Measurements from ENCODE around the gene HEPHL1. TPM values are rescaled to one million over a fixed set of nuclear protein-coding genes. Genes with fewer than 3 reads are reported as not detected.

The HEPHL1 gene
- total RNA-seq, 1 donor from 2014 or later = 0.02 TPM

DNA sequence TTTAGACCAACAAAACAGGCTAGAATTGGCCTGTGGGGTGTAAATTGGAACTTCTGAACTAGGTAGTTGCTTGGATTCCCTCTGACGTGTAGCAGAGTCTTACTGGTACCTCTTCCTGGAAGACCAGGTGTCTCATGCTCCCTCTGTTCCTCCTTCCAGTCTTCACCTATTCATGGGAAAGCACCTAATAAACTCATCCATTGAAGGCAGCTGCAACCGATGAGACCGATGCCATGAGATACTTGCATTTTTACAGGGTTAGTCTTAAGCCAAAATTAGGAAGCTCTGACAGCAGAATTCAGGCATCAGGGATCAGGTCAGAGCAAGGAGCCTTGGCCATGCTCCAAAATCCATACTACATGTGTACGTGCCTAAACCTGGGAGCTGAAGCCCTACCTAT lies 13.2 kb upstream of the HEPHL1 start:
- H3K4me3 Mint-ChIP-seq = no peak overlapping the region
- Histone ChIP-seq H3K9me3 (ENCODE audit: low read depth) (no peaks in the 10 kb centered on the region), H3K79me2 (ENCODE audit: low read depth) (no peaks in the 10 kb centered on the region), H3K36me3 (no peaks in the 10 kb centered on the region), H3F3A (ENCODE audit: low read depth) (no peaks in the 10 kb centered on the region), H3K4me2 (no peak overlapping the region), H3K4me1 (no peaks in the 10 kb centered on the region), H3K9ac (no peak overlapping the region), H4K20me1 (ENCODE audit: low read depth) (no peaks in the 10 kb centered on the region), H3K4me3 (no peak overlapping the region), H3K27me3 (no peaks in the 10 kb centered on the region), H3K27ac (no peak overlapping the region), H2AFZ (replicated peaks) (no peak overlapping the region)
- TF ChIP-seq CTCF (IDR thresholded peaks at IDR 0.05) = no peak
- TF ChIP-seq EZH2phosphoT487 (IDR thresholded peaks at IDR 0.05) = no peak
- no peak for TF ChIP-seq EZH2 (IDR thresholded peaks at IDR 0.05)
- H3K4me1 Mint-ChIP-seq = no peaks in the 10 kb centered on the region
- H3K27me3 Mint-ChIP-seq (ENCODE audit: insufficient read depth, low read depth) = peaks cover 3% of the 10 kb centered on the region
- DNase-seq (ENCODE audit: low spot score) = no peak
- H3K27ac Mint-ChIP-seq = no peak overlapping the region
- no peaks in the 10 kb centered on the region for H3K9me3 Mint-ChIP-seq
- no peaks in the 10 kb centered on the region for H3K36me3 Mint-ChIP-seq

DNA sequence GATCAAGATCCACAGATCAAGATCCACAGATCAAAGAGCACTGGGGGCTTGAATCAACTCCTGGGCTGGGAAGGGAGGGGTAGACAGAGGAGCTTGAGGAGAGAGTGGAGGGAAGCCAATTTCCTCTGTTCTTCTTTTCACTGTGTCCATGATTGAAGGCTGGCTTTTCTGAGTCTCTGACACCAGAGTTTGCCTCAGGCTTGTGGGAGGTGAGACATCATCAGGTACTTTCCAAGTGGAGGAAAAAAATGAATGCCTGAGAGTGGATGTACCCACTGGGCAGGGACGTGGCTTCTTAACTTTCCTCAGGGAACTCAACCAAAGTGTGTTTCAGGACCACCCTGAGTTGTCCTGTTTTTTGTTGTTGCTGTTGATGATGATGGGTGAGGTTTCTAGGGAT lies 11.0 kb upstream of the HEPHL1 start:
- no peak overlapping the region for H3K4me3 Mint-ChIP-seq
- H3K4me1 ChIP-seq = no peaks in the 10 kb centered on the region
- H3K27ac ChIP-seq = no peak overlapping the region
- no peaks in the 10 kb centered on the region for H3F3A ChIP-seq (ENCODE audit: low read depth)
- no peaks in the 10 kb centered on the region for H3K79me2 ChIP-seq (ENCODE audit: low read depth)
- H3K9ac ChIP-seq = no peak overlapping the region
- DNase-seq (ENCODE audit: low spot score) = no peak
- no peaks in the 10 kb centered on the region for H3K9me3 ChIP-seq (ENCODE audit: low read depth)
- H2AFZ ChIP-seq (replicated peaks) = no peak overlapping the region
- H3K4me1 Mint-ChIP-seq = no peaks in the 10 kb centered on the region
- TF ChIP-seq CTCF (IDR thresholded peaks at IDR 0.05) = no peak
- TF ChIP-seq EZH2 (IDR thresholded peaks at IDR 0.05) = no peak
- no peak for TF ChIP-seq EZH2phosphoT487 (IDR thresholded peaks at IDR 0.05)
- H3K36me3 ChIP-seq = no peaks in the 10 kb centered on the region
- H3K36me3 Mint-ChIP-seq = no peaks in the 10 kb centered on the region
- no peak overlapping the region for H3K27ac Mint-ChIP-seq
- H4K20me1 ChIP-seq (ENCODE audit: low read depth) = no peaks in the 10 kb centered on the region
- H3K27me3 ChIP-seq = no peaks in the 10 kb centered on the region
- no peak overlapping the region for H3K4me2 ChIP-seq
- H3K4me3 ChIP-seq = no peak overlapping the region
- H3K9me3 Mint-ChIP-seq = no peaks in the 10 kb centered on the region
- peaks cover 3% of the 10 kb centered on the region for H3K27me3 Mint-ChIP-seq (ENCODE audit: insufficient read depth, low read depth)

- H3F3A ChIP-seq (ENCODE audit: low read depth) = no peaks in the 10 kb centered on the region
- H3K79me2 ChIP-seq (ENCODE audit: low read depth) = no peaks in the 10 kb centered on the region
- no peak overlapping the region for H3K4me2 ChIP-seq
- Mint-ChIP-seq H3K36me3 (no peaks in the 10 kb centered on the region), H3K4me3 (no peak overlapping the region), H3K9me3 (no peaks in the 10 kb centered on the region), H3K4me1 (no peaks in the 10 kb centered on the region), H3K27me3 (ENCODE audit: insufficient read depth, low read depth) (peaks cover 3% of the 10 kb centered on the region), H3K27ac (no peak overlapping the region)
- no peak overlapping the region for H3K9ac ChIP-seq
- H3K4me3 ChIP-seq = no peak overlapping the region
- H3K4me1 ChIP-seq = no peaks in the 10 kb centered on the region
- DNase-seq (ENCODE audit: low spot score) = no peak
- no peaks in the 10 kb centered on the region for H3K36me3 ChIP-seq
- TF ChIP-seq EZH2phosphoT487 (IDR thresholded peaks at IDR 0.05) (no peak), CTCF (IDR thresholded peaks at IDR 0.05) (no peak), EZH2 (IDR thresholded peaks at IDR 0.05) (no peak)
- no peak overlapping the region for H3K27ac ChIP-seq
- H3K27me3 ChIP-seq = no peaks in the 10 kb centered on the region
- H4K20me1 ChIP-seq (ENCODE audit: low read depth) = no peaks in the 10 kb centered on the region
- no peak overlapping the region for H2AFZ ChIP-seq (replicated peaks)
- H3K9me3 ChIP-seq (ENCODE audit: low read depth) = no peaks in the 10 kb centered on the region
Observed at GRCh38 chr11:94011478-94011877, 9.7 kb upstream of the HEPHL1 start.

DNA sequence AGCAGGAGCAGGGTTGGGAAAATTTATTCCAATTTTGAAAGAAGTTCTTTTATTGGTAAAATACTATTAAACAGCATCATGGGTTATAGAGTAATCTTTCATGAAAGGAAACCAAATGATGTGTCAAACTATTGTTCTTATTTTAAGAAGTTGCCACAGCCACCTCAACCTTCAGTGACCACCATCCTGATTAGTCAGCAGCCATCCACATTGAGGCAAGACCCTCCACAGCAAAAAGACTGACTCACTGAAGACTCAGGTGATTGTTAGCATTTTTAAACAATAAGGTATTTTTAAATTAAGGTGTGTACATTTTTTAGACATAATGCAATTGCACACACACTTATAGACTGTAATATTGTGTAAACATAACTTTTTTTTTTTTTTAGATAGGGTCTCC lies 3.7 kb upstream of the HEPHL1 start:
- no peak for DNase-seq (ENCODE audit: low spot score)
- H3K4me3 ChIP-seq = no peak overlapping the region
- H3K36me3 ChIP-seq = no peaks in the 10 kb centered on the region
- no peaks in the 10 kb centered on the region for H3K79me2 ChIP-seq (ENCODE audit: low read depth)
- no peak overlapping the region for H3K27ac ChIP-seq
- no peaks in the 10 kb centered on the region for H3K4me1 ChIP-seq
- no peak overlapping the region for H2AFZ ChIP-seq (replicated peaks)
- no peaks in the 10 kb centered on the region for H4K20me1 ChIP-seq (ENCODE audit: low read depth)
- Mint-ChIP-seq H3K36me3 (no peaks in the 10 kb centered on the region), H3K9me3 (no peaks in the 10 kb centered on the region), H3K27ac (no peak overlapping the region), H3K4me3 (no peak overlapping the region), H3K4me1 (no peaks in the 10 kb centered on the region), H3K27me3 (ENCODE audit: insufficient read depth, low read depth) (no peaks in the 10 kb centered on the region)
- H3K27me3 ChIP-seq = no peaks in the 10 kb centered on the region
- no peak overlapping the region for H3K4me2 ChIP-seq
- no peaks in the 10 kb centered on the region for H3K9me3 ChIP-seq (ENCODE audit: low read depth)
- no peak overlapping the region for H3K9ac ChIP-seq
- TF ChIP-seq CTCF (IDR thresholded peaks at IDR 0.05) (no peak), EZH2phosphoT487 (IDR thresholded peaks at IDR 0.05) (no peak), EZH2 (IDR thresholded peaks at IDR 0.05) (no peak)
- no peaks in the 10 kb centered on the region for H3F3A ChIP-seq (ENCODE audit: low read depth)

Data from neural progenitor cell (in vitro differentiated cells).